Suprapubic skin (tissue), 4 donors: ENCODE results near the gene RPS6KC1.

Experiments
- POLR2A ChIP-seq, 2 donors: fragments of 450-650 bp; IDR thresholded peaks; one replicate each; pipeline ENCODE4 v1.6.1; 2017; ENCODE audit warnings: antibody characterized with exemption in 2 of 2, mild to moderate bottlenecking in 2 of 2, moderate library complexity in 2 of 2
- POLR2AphosphoS5 ChIP-seq, 3 donors: sonication (generic); formaldehyde crosslinking; IDR thresholded peaks; one replicate each; pipeline ENCODE4 v1.6.1; 2017; ENCODE audit warnings: antibody characterized with exemption in 3 of 3
- TF ChIP-seq, protein P1 (sequence below), 2 donors: fragments of 200-600 bp in 1 of 2; fragments of 450-650 bp in 1 of 2; sonication (generic) in 1 of 2; IDR thresholded peaks; one replicate each; pipeline ENCODE4 v1.5.1; 2016 to 2019; ENCODE audit warnings: antibody characterized with exemption in 2 of 2, mild to moderate bottlenecking in 1 of 2, moderate library complexity in 1 of 2

DNA sequence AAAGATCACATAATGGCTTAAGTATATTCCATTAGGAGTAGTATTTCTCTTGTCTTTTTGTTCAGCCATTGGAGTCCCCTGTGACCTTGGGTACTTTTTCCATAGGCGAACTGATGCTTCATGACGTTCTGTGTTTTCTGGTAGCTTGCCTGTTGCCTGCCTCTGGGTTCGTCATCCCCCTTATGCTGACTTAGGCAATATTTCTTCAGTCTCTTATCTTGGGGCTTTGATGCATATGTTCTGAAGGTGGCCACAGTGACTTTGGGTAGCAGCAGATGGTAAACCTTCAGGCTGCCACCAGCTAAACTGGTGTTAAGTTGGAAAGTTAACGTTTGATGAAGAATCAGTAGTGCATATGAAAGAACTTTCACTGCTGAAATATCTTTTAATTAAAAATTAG, 170.2 kb downstream of the RPS6KC1 start:
- TF ChIP-seq, protein P1, sequence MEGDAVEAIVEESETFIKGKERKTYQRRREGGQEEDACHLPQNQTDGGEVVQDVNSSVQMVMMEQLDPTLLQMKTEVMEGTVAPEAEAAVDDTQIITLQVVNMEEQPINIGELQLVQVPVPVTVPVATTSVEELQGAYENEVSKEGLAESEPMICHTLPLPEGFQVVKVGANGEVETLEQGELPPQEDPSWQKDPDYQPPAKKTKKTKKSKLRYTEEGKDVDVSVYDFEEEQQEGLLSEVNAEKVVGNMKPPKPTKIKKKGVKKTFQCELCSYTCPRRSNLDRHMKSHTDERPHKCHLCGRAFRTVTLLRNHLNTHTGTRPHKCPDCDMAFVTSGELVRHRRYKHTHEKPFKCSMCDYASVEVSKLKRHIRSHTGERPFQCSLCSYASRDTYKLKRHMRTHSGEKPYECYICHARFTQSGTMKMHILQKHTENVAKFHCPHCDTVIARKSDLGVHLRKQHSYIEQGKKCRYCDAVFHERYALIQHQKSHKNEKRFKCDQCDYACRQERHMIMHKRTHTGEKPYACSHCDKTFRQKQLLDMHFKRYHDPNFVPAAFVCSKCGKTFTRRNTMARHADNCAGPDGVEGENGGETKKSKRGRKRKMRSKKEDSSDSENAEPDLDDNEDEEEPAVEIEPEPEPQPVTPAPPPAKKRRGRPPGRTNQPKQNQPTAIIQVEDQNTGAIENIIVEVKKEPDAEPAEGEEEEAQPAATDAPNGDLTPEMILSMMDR (IDR thresholded peaks at IDR 0.05): no peak
- TF ChIP-seq POLR2A (IDR thresholded peaks at IDR 0.05) (no peak), POLR2AphosphoS5 (IDR thresholded peaks at IDR 0.05) (no peak)
